Uterus (tissue), 2 donors: ENCODE data around the gene ITGA6.

Experiments
- CTCF ChIP-seq, 4 experiments: fragments of 200-600 bp in 2 of 4; fragments of 450-650 bp in 2 of 4; sonication (generic) in 2 of 4; IDR thresholded peaks; one replicate each; pipeline ENCODE4 v1.5.1; 2016 to 2019; ENCODE audit warnings: antibody characterized with exemption in 4 of 4, mild to moderate bottlenecking in 2 of 4, moderate library complexity in 1 of 4
- POLR2A ChIP-seq, 2 donors: fragments of 450-650 bp; IDR thresholded peaks; one replicate each; pipeline ENCODE4 v1.6.1; 2016; ENCODE audit warnings: antibody characterized with exemption in 2 of 2, mild to moderate bottlenecking in 1 of 2, moderate library complexity in 1 of 2

- TF ChIP-seq CTCF (IDR thresholded peaks at IDR 0.05): no peak
- TF ChIP-seq POLR2A (IDR thresholded peaks at IDR 0.05): no peak
Observed at GRCh38 chr2:172381275-172382027, 45.9 kb upstream of the ITGA6 start.
